HG03175 (cell line): Measurements from ENCODE around the gene RSPH6A.
A peak's percentile ranks its signal among the peaks of the same experiment; 100 is the strongest.

Experiments used
- ATAC-seq: cut with Tn5 transposase; IDR thresholded peaks from one replicate; pipeline ENCODE4 v1.9.1; 2021; ENCODE audit warnings: mild to moderate bottlenecking, moderate library complexity; ENCODE audit not compliant: unreplicated experiment

Gene RSPH6A

DNA sequence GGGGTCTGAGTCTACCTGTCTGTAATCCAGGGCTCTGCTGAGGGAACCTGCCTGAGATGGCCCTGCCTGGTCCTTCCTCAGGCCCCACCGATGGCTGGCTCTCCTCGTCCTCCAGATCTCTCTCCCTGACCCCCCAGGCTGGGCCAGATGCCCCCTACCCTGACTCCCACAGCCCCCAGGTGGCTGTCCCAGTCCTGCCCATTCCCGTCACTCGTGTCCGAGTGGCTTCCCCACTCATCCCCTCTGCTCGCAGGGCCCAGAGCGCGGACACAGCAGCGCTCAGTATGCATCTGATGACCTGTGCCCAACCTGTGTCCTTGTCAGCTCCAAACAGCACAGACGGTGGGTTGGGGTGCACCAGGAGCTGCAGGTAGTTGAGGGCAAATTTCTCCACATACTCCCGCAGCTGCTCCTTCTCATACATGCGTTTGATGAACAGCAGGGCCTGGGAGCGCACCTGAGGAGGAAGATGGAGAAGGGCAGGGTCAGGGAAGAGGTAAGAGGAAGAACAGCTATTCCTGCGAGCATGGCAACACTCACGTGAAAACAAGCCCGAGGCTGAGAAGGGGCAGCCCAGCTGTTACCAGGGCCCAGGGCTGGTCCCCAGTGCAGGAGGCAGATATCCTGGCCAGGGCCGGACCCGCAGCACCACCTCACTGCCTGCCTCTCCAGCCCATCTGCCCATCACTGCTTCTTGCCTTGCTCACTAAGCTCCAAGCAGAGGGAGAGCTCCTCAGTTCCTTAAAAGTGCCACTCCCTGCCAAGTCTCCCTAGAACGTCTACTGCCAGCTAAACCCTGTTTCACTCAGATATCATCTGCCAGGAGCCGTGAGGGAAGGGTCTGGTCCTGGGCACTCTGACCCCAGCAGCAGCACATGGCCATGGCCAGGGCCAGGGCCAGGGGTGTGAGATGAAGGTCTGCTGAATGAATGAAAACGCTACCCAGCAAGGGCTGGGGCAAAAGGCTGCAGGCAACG, 11.1 kb upstream of the RSPH6A start:
- no peak for ATAC-seq

DNA sequence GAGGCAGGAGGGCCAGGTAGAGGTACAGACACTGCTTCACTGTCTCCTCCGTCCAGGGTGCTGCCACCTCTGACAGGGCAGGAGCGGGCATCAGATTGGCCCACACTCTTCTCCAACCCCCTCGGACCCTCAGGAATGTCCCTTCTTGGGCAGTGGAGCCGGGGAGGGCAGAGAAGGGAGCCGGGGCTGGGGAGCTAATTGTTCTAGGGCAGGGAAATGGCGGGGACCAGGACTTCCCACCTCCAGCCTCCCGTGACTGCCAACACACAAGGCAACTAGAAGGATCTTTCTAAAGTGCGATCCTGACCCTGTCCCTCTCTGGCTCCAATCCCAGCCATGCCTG, 10.1 kb upstream of the RSPH6A start:
- ATAC-seq = no peak

DNA sequence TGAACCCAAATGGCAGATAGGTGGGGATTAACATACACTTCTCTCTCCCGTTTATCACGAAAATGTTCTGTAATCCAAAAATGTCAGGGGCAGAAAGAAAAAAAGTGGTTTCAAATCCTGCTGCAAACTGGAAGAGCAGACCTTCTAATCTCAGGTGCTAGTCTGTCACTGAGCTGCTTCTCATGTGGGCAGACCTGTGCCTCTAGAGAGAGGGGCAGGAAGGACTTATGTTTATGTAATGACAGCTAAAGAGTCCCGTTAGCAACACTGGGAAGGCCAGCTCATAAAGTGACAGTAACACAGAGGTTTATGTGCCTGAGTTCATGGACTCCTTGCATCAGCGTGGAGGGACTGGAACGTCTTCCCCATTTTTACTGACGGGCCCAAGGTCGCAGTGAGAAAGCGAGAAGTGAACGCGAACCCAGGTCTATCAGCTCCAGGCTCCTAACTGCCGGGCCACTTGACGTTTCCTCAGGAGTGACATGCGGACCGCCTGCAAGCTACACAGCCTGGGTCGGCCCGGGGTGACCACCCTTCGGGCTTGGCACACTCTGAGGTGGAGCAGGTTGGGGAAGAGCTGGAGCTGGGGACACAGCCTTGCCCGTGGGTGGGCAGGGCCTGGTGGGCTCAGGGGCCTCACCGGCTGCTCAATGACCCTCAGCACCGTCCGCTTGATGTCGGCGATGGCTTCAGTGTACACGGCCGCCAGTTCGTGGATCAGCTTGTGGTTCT, 9.6 kb upstream of the RSPH6A start:
- no peak for ATAC-seq

DNA sequence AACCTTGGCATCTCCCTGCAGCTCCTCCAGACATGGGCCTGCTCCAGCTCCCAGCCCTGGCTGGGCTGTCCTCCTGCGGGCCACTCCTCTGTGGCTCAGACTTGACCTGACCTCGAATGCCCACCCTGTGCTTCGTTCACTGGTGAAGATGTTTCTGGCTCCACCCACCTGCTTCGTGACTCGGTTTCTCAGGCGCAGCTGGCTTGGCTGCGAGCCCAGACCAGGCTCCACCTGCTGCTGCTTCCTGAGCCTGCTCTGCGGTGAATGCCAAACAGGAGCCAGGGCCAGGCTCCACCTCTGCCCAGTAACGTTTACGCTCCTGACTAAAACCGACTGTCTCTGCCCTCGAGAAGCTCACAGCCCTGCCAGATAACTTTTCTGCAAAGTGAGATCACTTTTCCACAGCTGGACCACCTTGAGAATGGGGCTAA, 8.9 kb upstream of the RSPH6A start:
- ATAC-seq = no peak

DNA sequence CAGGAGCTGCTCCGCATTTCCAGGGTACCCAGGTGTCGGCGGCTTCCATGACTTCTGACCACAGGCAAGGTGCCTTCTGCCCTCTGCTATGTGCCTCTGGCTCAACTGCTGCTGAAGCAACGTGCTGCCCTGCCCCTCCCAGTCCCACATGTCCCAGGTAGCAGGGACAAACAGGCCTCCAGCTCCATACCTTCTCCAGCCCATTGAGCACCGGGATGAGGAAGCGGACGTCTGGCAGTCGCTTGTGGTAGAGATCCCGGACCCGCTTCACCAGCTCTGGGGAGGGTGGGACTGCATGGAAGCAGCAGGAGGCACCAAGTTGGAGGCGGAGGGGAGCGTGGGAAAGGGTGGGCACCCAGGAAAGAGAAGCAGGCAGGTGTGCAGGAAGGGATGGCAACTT, 8.1 kb upstream of the RSPH6A start:
- no peak for ATAC-seq

DNA sequence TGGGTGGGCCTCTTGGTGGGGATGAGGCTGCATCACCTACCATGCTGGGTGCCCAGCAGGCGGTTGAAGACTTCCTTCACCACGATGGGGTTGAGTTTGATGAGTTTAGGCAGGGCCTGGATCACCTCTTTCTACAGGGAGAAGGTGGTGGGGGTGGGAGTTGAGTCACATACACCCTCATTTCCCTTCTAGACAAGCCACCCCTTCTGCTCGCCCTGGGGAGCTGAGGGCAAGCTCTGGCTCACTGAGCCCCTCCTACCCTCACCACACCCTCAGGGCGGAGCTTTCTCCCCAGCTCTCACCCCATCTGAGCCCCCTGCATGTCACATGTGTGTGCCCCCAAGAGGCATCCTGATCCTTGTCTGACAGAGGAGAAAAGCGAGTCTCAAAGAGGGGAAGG, 7.6 kb upstream of the RSPH6A start:
- ATAC-seq = no peak

DNA sequence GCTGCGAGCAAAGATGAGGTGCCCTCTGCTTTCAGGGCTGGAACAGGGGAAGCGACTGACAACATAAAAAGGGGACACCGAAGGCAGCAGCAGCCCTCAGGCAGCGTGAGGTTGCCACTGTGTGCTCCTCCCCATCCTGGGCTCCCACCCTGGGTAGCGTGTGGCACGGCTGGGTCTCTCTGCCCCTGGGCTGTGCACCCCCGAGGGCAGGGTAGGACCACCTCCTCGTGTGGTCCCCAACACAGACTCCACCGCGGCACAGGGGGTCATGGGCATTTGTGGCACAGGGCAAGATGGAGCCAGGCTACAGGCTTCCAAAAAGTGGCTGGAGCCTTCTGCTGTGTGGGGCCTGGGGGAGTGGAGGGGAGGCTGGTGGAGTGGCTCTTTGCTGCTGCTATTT, 6.5 kb upstream of the RSPH6A start:
- ATAC-seq = no peak

DNA sequence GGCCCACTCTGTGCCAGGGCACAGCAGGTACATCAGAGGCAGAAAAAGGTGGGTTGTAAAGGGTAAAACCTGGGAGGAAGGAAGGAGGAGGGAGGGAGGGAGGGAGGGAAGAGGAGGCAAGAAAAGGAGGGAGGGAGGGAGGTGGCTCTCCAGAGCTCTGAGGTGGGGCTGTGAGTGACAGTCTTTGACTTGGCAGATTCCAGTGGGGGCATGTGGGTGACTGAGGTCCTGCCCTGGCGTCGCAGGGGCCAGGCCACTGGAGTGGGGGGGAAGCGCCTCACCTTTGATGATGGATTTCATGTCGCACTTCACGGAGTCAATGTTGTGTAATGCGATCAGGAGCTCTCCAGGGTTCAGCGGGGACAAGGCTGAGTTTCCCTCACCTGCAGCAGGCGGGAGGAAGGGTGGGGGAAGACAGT, 6.0 kb upstream of the RSPH6A start:
- no peak for ATAC-seq

DNA sequence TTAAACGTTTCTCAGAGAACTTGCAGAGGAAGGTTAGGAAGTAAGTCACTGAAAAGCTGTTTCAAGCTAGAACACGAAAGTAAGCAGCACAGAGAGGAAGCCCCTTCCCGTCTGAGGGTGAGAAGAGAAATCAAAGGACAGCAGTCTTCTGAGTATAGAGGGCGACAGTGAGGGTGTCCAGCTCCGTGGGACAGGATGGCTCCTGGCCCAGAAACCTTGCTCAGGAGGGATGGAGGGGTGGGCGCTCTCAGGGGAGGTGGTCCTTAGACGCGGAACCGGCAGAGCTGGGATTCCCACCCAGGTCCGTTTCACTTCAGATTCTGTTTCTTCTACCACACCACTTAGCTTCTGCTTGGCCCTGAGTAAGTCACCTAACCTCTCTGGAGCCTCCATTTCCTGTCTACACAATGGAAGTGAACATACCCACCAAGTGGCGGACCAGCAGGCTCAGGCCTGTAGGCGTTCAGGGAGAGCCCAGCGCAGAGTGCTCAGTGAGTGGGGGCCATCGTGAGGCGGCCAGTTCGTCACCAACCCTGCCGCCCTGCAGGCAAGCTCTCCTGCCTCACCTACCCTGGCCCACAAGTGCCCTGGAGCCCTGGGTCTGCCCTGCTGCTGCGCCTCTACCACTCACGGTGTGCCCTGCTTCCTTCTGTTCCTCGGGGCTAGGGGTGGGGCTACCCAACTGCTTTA, 5.5 kb upstream of the RSPH6A start:
- ATAC-seq = no peak

DNA sequence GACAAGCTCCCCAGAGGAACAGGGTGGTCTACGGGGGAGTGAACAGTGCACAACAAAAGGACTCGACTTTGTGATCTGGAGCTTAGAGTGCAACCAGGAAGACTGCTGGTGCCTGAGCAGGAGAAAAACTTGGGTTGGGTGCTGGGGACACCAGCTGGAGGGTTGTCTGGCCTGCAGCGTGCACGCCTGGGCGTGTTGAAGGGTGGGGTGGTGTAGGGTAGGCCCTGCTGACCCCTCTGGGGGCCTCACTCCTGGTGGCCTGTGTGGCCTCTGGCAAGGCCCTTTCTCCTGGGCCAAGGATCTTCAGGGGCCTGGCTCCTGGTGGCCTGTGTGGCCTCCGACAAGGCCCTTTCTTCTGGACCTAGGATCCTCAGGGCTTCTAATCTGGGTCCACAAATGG, 4.7 kb upstream of the RSPH6A start:
- ATAC-seq = no peak

DNA sequence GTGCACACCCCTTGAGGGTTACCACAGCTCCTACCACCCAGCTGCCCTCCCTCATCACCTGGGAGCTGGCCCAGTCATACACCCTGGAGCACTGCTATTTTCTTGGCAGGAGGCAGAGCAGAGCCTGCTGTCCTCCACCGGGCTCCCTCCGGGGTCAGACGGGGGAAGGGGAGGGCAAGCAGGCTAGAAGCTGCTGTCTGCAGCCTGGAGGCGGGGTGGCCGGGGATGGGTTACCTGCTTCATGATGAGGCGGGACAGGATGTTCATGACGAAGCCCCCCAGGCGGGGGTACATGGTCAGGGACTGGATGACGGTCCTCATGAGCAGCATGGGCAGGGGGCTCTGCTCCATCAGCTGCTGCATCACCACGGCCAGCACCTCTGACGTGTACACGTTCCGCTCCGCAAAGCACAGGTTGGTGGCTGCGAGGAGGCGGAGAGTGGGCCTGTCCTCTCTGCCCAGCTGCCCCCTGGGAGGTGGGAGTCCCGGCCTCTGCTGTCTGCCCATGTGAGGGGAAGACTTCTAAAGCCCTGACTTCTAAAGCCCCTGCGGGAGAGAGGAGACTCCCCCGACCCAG, 2.7 kb upstream of the RSPH6A start:
- no peak for ATAC-seq

DNA sequence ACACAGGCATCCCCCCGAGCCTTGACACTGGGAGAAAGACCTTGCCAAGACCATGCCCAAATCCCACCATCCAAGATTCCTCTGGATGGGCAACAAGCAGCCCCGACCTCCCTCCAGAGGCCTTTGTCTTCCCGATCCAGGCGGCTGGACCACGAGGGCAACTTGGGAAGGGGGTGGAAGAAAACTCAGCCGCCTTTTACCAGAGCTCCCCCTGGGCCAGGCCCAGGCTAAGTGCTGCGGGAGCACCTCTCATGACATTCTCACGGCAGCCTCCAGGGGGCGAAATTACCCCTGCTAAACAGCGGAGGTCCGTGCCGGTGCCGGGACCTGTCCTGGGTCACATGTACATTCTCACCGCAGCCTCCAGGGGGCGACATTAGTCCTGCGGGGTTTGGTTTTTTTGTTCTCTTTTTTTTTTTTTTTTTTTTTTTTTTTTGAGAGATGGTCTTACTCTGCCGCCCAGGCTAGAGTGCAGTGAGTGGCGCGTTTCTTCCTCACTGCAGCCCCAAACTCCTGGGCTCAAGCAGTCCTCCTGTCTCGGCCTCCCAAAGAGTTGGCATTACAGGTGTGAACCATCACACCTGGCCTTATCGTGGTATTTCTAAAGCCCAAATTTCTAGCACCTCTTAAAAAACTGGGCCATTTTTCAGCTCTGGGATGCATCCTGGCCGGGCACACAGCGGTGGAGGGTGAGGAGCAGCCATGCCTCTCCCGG, 2.1 kb upstream of the RSPH6A start:
- ATAC-seq = peak; percentile 82

DNA sequence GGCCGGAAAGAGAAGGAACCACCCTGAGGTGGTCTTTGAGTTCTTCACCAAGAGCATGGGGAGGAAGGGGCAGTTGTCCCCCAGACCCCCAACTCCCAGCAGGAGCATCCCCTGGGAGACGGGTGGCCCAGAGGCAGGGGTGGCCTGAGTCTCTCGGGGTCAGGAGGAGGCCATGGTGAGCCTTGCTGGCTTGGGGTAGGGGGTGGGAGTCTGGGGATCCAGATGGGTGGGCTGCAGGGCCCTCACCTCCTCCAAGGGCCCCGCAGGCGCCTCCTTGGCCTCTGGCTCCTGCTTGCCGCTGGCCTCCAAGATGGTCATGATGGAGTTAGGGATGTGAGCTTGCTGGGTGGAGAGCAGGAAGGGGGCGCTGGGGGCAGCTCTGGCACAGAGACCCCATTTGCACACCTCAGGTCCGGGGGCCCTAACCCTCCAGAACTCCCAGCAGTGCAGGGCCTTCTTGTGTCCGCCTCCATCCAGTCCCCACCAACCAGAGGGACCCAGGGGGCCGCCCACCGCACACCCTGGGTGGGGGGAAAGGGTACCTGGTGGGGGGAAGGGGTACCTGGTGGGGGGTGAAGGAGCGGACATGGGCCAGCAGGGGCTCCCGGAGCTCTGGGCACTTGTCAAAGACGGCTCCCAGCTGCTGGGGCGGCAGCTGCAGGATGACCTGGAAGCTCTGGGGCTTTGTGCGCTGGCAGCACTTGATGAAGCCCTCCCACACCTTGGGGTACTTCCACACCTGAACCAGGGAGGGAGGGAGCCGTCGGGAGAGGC, 1.3 kb upstream of the RSPH6A start:
- no peak for ATAC-seq

DNA sequence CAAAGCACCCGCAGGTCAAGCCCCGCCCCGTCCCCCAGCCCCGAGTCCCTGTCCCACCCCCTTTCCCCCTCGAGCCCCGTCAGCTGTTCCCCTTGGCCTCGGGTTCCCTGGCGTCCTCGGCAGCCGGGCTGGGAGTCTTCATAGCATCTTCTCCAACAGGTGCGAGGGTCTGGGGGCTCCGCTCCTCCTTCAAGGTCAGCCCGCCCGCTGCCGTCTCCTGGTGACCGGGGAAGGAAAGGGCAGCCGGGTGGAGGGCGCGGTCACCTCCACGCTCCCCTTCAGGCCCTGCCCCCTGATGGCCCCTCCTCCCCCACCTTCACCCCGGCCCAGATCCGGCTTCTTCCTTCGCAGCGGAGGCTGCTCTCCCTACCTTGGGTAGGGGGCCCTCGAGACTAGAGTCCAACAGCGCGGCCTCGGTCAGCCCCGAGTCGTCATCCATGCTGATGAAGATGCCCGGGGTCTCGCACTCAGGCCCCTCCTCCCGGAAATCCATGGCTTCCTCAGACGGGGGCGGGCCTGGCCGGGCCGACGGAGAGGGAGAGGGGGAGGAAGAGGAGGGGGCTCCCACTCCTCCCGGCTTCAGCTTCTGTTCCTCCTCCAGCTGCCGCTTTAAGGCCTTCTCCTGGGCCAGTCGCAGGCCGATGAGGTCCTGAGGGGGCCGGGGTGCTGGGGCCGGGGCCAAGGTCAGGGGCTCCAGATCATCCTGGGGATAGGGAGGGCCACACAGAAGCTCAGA, 541 bp upstream of the RSPH6A start:
- ATAC-seq = no peak

DNA sequence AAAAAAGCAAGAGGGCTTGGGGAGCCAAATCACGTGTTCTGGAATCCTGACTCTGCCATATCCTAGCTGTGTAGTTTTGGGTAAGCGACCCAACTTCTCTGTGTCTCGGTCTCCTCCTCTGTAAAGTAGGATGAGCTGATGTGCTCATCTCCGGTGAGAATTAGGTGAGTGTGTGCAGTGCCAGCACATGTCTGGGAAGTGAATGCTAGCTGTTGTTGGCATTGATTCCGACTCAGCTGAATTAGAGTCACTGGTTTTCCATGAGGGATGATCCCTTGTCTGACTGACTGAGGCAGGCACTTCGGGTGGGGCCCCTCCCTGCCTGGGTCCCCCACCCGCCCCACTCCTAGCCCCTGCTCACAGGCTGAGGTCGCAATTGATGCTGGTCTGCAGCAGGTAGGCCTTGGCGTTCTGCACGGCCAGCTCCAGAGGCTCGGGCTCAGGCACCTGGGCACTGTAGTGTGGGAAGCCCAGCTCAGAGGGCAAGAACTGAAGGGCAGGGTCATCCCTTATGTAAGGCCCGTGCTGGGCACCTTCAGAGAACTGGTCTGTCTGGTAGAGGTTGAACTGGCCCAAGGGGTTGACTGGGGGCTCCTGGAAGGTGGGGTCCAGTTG, 835 bp downstream of the RSPH6A start:
- ATAC-seq = no peak

DNA sequence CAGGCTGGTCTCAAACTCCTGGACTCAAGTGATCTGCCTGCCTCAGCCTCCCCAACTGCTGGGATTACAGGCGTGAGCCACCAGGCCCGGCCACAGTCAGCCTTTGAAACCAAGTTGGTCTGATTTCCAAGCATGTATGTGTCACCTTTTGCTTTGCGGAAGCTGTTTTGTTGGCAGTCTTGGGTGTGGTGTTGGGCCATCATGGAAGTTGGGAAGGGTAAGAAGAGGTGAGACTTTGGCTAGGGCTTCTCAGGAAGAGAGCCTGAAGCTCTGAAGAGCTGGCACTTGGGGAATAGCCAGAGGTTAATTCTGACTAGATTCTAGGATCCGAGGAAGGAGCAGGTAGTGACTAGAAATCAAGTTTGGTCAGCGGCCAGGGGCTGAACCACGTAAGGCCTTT, 2.8 kb downstream of the RSPH6A start:
- ATAC-seq = no peak

DNA sequence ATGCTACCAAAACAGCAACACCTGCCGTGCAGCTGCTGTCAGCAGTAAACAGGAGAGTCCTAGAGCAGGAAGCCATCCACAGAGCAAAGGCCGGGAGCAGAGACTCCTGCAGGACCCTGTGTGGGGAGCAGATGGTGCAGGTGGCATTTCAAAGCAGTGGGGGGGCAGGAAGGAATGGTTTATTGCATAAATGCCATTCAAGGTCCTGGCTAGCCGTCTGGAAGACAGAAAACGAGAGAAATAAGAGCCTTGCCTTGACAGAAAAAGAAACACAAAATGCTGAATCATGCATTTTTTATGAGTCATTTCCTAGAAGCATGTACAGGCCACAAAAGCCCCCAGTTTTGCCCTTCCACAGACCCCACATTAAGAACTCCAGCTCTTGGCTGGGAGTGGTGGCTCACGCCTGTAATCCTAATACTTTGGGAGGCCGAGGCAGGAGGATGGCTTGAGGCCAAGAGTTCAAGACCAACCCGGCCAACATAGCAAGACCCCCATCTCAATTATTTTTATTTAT, 5.4 kb downstream of the RSPH6A start:
- no peak for ATAC-seq

DNA sequence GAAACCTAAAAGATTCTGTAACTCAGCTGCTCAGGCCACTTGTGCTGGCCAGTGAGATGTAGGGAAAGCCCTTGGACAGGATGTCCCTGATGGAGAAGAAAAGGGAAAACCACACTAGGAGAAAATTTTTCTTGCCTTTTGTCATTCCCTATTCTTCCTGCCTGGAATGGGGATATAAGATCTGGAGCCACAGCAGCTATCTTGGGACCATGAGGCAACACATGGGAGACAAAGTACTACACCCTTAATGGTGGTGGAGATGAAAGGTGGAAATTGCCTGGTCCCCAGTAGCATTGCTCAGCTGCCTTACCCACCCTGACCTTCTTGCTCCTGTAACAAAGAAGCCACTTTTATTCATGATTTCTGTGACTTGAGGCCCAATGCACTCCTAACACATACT, 9.4 kb downstream of the RSPH6A start:
- ATAC-seq = no peak

DNA sequence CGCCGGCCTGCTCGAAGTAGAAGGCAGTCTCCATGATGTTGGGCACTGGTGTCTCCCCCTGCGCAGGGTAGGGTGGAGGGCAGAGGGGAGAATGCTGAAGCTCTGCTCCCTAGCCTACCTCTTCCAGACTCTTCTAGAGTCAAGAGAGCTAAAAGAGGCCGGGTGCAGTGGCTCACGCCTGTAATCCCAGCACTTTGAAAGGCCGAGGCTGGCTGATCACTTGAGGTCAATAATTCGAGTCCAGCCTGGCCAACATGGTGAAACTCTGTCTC, 10.2 kb downstream of the RSPH6A start:
- ATAC-seq = no peak
